ENCODE data around the gene FABP3. TPM values are rescaled to one million over a fixed set of nuclear protein-coding genes. Genes with fewer than 3 reads are reported as not detected.

The FABP3 gene
- total RNA-seq, 2 donors from 2014 or later, result 25.0 to 54.1 TPM

DNA sequence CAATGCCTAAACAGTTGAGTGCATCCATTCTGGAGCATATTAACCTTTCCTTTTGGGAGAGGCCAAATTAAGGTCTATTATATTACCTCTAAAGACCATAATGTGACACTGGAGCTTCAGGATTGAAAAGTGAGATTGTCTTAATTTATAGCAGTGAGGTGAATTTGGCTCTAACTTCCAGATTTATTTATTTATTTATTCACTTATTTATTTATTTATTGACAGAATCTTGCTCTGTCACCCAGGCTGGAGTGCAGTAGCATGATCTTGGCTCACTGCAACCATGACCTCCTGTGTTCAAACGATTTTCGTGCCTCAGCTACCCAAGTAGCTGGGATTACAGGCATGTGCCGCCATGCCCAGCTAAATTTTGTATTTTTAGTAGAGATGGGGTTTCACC is 57.0 kb downstream of the FABP3 start:
- 97% methylated on average over 3 of the region's 3 CpGs for WGBS
- DNase-seq (ENCODE audit: low spot score), result no peak
- intact Hi-C loops (cut with DNase I), result no loop called here
- no peaks in the 10 kb centered on the region for H3K4me1 ChIP-seq (replicated peaks)
- no peak overlapping the region for H3K4me3 ChIP-seq
- no peaks in the 10 kb centered on the region for H3K9me3 ChIP-seq
- TF ChIP-seq, protein P1, sequence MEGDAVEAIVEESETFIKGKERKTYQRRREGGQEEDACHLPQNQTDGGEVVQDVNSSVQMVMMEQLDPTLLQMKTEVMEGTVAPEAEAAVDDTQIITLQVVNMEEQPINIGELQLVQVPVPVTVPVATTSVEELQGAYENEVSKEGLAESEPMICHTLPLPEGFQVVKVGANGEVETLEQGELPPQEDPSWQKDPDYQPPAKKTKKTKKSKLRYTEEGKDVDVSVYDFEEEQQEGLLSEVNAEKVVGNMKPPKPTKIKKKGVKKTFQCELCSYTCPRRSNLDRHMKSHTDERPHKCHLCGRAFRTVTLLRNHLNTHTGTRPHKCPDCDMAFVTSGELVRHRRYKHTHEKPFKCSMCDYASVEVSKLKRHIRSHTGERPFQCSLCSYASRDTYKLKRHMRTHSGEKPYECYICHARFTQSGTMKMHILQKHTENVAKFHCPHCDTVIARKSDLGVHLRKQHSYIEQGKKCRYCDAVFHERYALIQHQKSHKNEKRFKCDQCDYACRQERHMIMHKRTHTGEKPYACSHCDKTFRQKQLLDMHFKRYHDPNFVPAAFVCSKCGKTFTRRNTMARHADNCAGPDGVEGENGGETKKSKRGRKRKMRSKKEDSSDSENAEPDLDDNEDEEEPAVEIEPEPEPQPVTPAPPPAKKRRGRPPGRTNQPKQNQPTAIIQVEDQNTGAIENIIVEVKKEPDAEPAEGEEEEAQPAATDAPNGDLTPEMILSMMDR (IDR thresholded peaks at IDR 0.05), result no peak
- TF ChIP-seq POLR2AphosphoS5 (IDR thresholded peaks at IDR 0.05) (no peak), POLR2A (IDR thresholded peaks at IDR 0.05) (no peak)
- no peaks in the 10 kb centered on the region for H3K36me3 ChIP-seq
- H3K27me3 ChIP-seq (replicated peaks; ENCODE audit: insufficient read depth), result no peaks in the 10 kb centered on the region
- no peak overlapping the region for H3K27ac ChIP-seq

Other genes with a start within 250 kb of the FABP3 start
- gene NKAIN1, start 133.2 kb downstream of the FABP3 start, total RNA-seq, result under 1 TPM; 0.51 to 0.73 TPM
- gene SNRNP40, start 76.3 kb downstream of the FABP3 start, total RNA-seq, result 10 to 100 TPM; 58.7 to 65.4 TPM
- gene ZCCHC17, start 76.0 kb downstream of the FABP3 start, total RNA-seq, result 10 to 100 TPM; 31.5 to 39.0 TPM
- 100 to 1,000 TPM in 1 of 2 donors, 10 to 100 TPM in 1; 76.1 to 110 TPM for gene SERINC2, start 40.1 kb upstream of the FABP3 start, total RNA-seq
- gene TINAGL1, start 203.4 kb upstream of the FABP3 start, total RNA-seq, result 100 to 1,000 TPM; 103 to 134 TPM
- not detected for gene HCRTR1, start 244.6 kb upstream of the FABP3 start, total RNA-seq